ENCODE measurements around the gene PLB1. TPM values are rescaled to one million over a fixed set of nuclear protein-coding genes. Genes with fewer than 3 reads are reported as not detected.

PLB1 gene
- total RNA-seq, 2 experiments from 2014 or later = 0.25 to 0.50 TPM

GRCh38 chr2:28515176-28515751 is 19.4 kb downstream of the PLB1 start:
- ATAC-seq (no peak), DNase-seq (no peak)
- H3K4me1 Mint-ChIP-seq (ENCODE audit: low read depth) = no peaks in the 10 kb centered on the region
- CTCF ChIA-PET = no interaction called here
- POLR2A ChIA-PET = interaction anchor here (1.2 kb wide), 1 partner anchor 389 kb away, joined by 3 read pairs; no protein-coding TSS in a partner anchor
- H3K27me3 Mint-ChIP-seq = peaks cover 17% of the 10 kb centered on the region
- H3K4me3 Mint-ChIP-seq = no peak overlapping the region
- no peak for TF ChIP-seq CTCF (IDR thresholded peaks at IDR 0.05)
- H3K27ac Mint-ChIP-seq = no peak overlapping the region
- H3K9me3 Mint-ChIP-seq = peaks cover 15% of the 10 kb centered on the region
- peaks cover 1% of the 10 kb centered on the region for H3K36me3 Mint-ChIP-seq (ENCODE audit: low read depth)
- intact Hi-C loops (cut with micrococcal nuclease) = no loop called here

- DNase-seq (no peak), ATAC-seq (no peak)
- H3K4me1 Mint-ChIP-seq (ENCODE audit: low read depth) = no peaks in the 10 kb centered on the region
- H3K4me3 Mint-ChIP-seq = no peak overlapping the region
- ChIA-PET CTCF (no interaction called here), POLR2A (interaction anchor here (1.2 kb wide), 1 partner anchor 388 kb away, joined by 3 read pairs; no protein-coding TSS in a partner anchor)
- peaks cover 1% of the 10 kb centered on the region for H3K36me3 Mint-ChIP-seq (ENCODE audit: low read depth)
- H3K27ac Mint-ChIP-seq = no peak overlapping the region
- no peak for TF ChIP-seq CTCF (IDR thresholded peaks at IDR 0.05)
- peaks cover 14% of the 10 kb centered on the region for H3K9me3 Mint-ChIP-seq
- intact Hi-C loops (cut with micrococcal nuclease) = no loop called here
- peaks cover 22% of the 10 kb centered on the region for H3K27me3 Mint-ChIP-seq
Measured at GRCh38 chr2:28516430-28516829, 20.6 kb downstream of the PLB1 start.

GRCh38 chr2:28516950-28517349 is 21.1 kb downstream of the PLB1 start:
- DNase-seq (no peak), ATAC-seq (no peak)
- H3K27me3 Mint-ChIP-seq = peaks cover 26% of the 10 kb centered on the region
- H3K4me1 Mint-ChIP-seq (ENCODE audit: low read depth) = no peaks in the 10 kb centered on the region
- peaks cover 11% of the 10 kb centered on the region for H3K9me3 Mint-ChIP-seq
- no peak overlapping the region for H3K27ac Mint-ChIP-seq
- TF ChIP-seq CTCF (IDR thresholded peaks at IDR 0.05) = no peak
- peaks cover 1% of the 10 kb centered on the region for H3K36me3 Mint-ChIP-seq (ENCODE audit: low read depth)
- intact Hi-C loops (cut with micrococcal nuclease) = no loop called here
- CTCF ChIA-PET = no interaction called here
- H3K4me3 Mint-ChIP-seq = no peak overlapping the region
- POLR2A ChIA-PET = no interaction called here

- intact Hi-C loops (cut with micrococcal nuclease) = no loop called here
- ATAC-seq (no peak), DNase-seq (no peak)
- Mint-ChIP-seq H3K36me3 (ENCODE audit: low read depth) (no peaks in the 10 kb centered on the region), H3K4me1 (ENCODE audit: low read depth) (no peaks in the 10 kb centered on the region), H3K27me3 (peaks cover 44% of the 10 kb centered on the region), H3K9me3 (no peaks in the 10 kb centered on the region), H3K4me3 (no peak overlapping the region), H3K27ac (no peak overlapping the region)
- CTCF ChIA-PET = no interaction called here
- no peak for TF ChIP-seq CTCF (IDR thresholded peaks at IDR 0.05)
- POLR2A ChIA-PET = no interaction called here
Measured at GRCh38 chr2:28521663-28522062, 25.8 kb downstream of the PLB1 start.

GRCh38 chr2:28522481-28522880 is 26.6 kb downstream of the PLB1 start:
- Mint-ChIP-seq H3K9me3 (no peaks in the 10 kb centered on the region), H3K4me3 (no peak overlapping the region), H3K4me1 (ENCODE audit: low read depth) (no peaks in the 10 kb centered on the region), H3K27me3 (peaks cover 44% of the 10 kb centered on the region), H3K27ac (no peak overlapping the region), H3K36me3 (ENCODE audit: low read depth) (no peaks in the 10 kb centered on the region)
- DNase-seq = no peak
- intact Hi-C loops (cut with micrococcal nuclease) = no loop called here
- POLR2A ChIA-PET = interaction anchor here (0.9 kb wide), 1 partner anchor 699 kb away, joined by 3 read pairs; no protein-coding TSS in a partner anchor
- ATAC-seq = no peak
- TF ChIP-seq CTCF (IDR thresholded peaks at IDR 0.05) = no peak
- CTCF ChIA-PET = no interaction called here
